K562 (cell line): ENCODE data around the gene NOS2. TPM values are rescaled to one million over a fixed set of nuclear protein-coding genes. Genes with fewer than 3 reads are reported as not detected.

ENCODE experiments used
- CHD7 ChIP-seq: fragments of 200-600 bp; sonication (generic); IDR thresholded peaks from one replicate; pipeline ENCODE4 v1.6.1; 2012; ENCODE audit warnings: mild to moderate bottlenecking, low read depth, low read length, inconsistent platforms
- CXXC5 ChIP-seq: fragments of 250-450 bp; sonication (Bioruptor Pico); IDR thresholded peaks from 2 replicates; pipeline ENCODE4 v1.8.0; 2022; ENCODE audit warnings: inconsistent platforms, mild to moderate bottlenecking, moderate library complexity
- DMBX1 ChIP-seq: fragments of 250-450 bp; sonication (Bioruptor Pico); IDR thresholded peaks from 2 replicates; pipeline ENCODE4 v1.8.0; 2022; ENCODE audit warnings: inconsistent platforms, mild to moderate bottlenecking, moderate library complexity, borderline replicate concordance
- E2F6 ChIP-seq, 2 experiments: IDR thresholded peaks; 2 replicates each; pipeline ENCODE4 v1.6.1; 2011; ENCODE audit warnings: borderline replicate concordance in 1 of 2, control low read depth in 1 of 2, low read depth in 1 of 2, low read length in 1 of 2, mild to moderate bottlenecking in 1 of 2, mixed read lengths in 1 of 2, moderate library complexity in 1 of 2; ENCODE audit not compliant: insufficient read depth in 1 of 2, insufficient read length in 1 of 2, poor library complexity in 1 of 2, severe bottlenecking in 1 of 2; ENCODE audit errors: extremely low read depth in 1 of 2
- ELF2 ChIP-seq: fragments of 250-450 bp; sonication (Bioruptor Pico); IDR thresholded peaks from 2 replicates; pipeline ENCODE4 v1.5.0; 2021; ENCODE audit warnings: mild to moderate bottlenecking
- L3MBTL2 ChIP-seq: fragments of 450-650 bp; IDR thresholded peaks from 2 replicates; pipeline ENCODE4 v1.6.1; 2016; ENCODE audit warnings: mild to moderate bottlenecking, moderate library complexity
- MEF2D ChIP-seq: conservative IDR thresholded peaks from 2 replicates; pipeline ENCODE4 v1.6.1; 2016; ENCODE audit warnings: low read depth, missing genetic modification characterization, missing compliant biosample characterization
- MTA1 ChIP-seq: fragments of 450-650 bp; IDR thresholded peaks from 2 replicates; pipeline ENCODE4 v1.6.1; 2017; ENCODE audit warnings: borderline replicate concordance
- NCOA1 ChIP-seq: fragments of 450-650 bp; IDR thresholded peaks from 2 replicates; pipeline ENCODE4 v1.6.1; 2016; ENCODE audit warnings: low read depth
- SLC30A9 ChIP-seq: fragments of 250-450 bp; sonication (Bioruptor Pico); IDR thresholded peaks from 2 replicates; pipeline ENCODE4 v1.8.0; 2022; ENCODE audit warnings: mild to moderate bottlenecking, moderate library complexity
- ZBTB43 ChIP-seq: sonication (generic); formaldehyde crosslinking; IDR thresholded peaks from 2 replicates; pipeline ENCODE4 v1.8.0; 2023; ENCODE audit warnings: mild to moderate bottlenecking, missing genetic modification reagents
- ZFX ChIP-seq: sonication (generic); formaldehyde crosslinking; IDR thresholded peaks from 2 replicates; pipeline ENCODE4 v1.8.0; 2022; ENCODE audit warnings: mild to moderate bottlenecking, missing genetic modification reagents, moderate library complexity
- ZNF445 ChIP-seq: fragments of 250-450 bp; sonication (Bioruptor Pico); IDR thresholded peaks from 2 replicates; pipeline ENCODE4 v1.4.0; 2020; ENCODE audit warnings: low read depth, mild to moderate bottlenecking, moderate library complexity
- ZSCAN29 ChIP-seq: fragments of 450-650 bp; IDR thresholded peaks from 2 replicates; pipeline ENCODE4 v1.6.1; 2017
- polyA plus RNA-seq, 8 experiments: library from polyadenylated mRNA; depleted of rRNA in 4 of 8; stranded (reverse) in 5 of 8; unstranded in 3 of 8; fragments of >200 nt; fragmentation: Nextera tagmentation in 2 of 8; fragmentation: Illumina TruSeq in 1 of 8; extraction: Ambion mirVana in 2 of 8; extraction: Trizol in 1 of 8; gene quantifications; 2 replicates each; pipeline versions ENCODE4 v1.2.1 to v1.2.3, GENCODE V29; 2011 to 2014; ENCODE audit warnings: inconsistent platforms in 1 of 8, missing spikeins in 1 of 8
- total RNA-seq, 7 experiments: library from RNA; depleted of rRNA in 6 of 7; stranded (reverse); fragments of >200 nt in 6 of 7; fragmentation: Illumina TruSeq in 2 of 7; extraction: Trizol in 2 of 7; gene quantifications; 2 replicates each; pipeline versions ENCODE4 v1.2.1 to v1.2.3, GENCODE V29; 2011 to 2021; ENCODE audit warnings: low replicate concordance in 1 of 7

NOS2 gene
- total and polyA plus RNA-seq, 9 of the 15 experiments (the other 6 are each of a cell fraction or from before 2014, with no cell fraction given), result not detected

- no peak for TF ChIP-seq ZBTB43
- TF ChIP-seq ZNF445 (CRISPR knock-in tag), result no peak
- TF ChIP-seq ZFX (CRISPR knock-in tag), result no peak
- peak; percentile 87 for TF ChIP-seq ZSCAN29
- TF ChIP-seq SLC30A9 (CRISPR knock-in tag), result no peak
- TF ChIP-seq DMBX1 (CRISPR knock-in tag), result no peak
- TF ChIP-seq MEF2D (tag), result no peak
- TF ChIP-seq CXXC5 (CRISPR knock-in tag), result no peak
- no peak for TF ChIP-seq CHD7
- peak; percentile 49 to 91 for TF ChIP-seq E2F6 (IDR thresholded peaks at IDR 0.05; ENCODE audit: borderline replicate concordance in 1 of 2, extremely low read depth in 1 of 2, insufficient read depth in 1 of 2, insufficient read length in 1 of 2, low read depth in 1 of 2, low read length in 1 of 2, poor library complexity in 1 of 2, severe bottlenecking in 1 of 2)
- no peak for TF ChIP-seq ELF2 (CRISPR knock-in tag)
- no peak for TF ChIP-seq MTA1
- no peak for TF ChIP-seq NCOA1
- peak; percentile 79 for TF ChIP-seq L3MBTL2
Measured at GRCh38 chr17:27793168-27793905, 7.0 kb downstream of the NOS2 start (continued).
